Esophagus (tissue), 2 donors: ENCODE measurements around the gene GNL3. TPM values are rescaled to one million over a fixed set of nuclear protein-coding genes. Genes with fewer than 3 reads are reported as not detected.
"Not testable (repeated sequence)": the region's sequence is repeated elsewhere in the genome, so short reads cannot be mapped to it uniquely, and the experiment has no call there.

Source experiments
- H3K27ac ChIP-seq, 2 donors: one replicate each; pipeline ENCODE4 v1.5.1; 2013; ENCODE audit warnings: low read depth in 2 of 2, mild to moderate bottlenecking in 2 of 2, inconsistent platforms in 1 of 2, low read length in 1 of 2, moderate library complexity in 1 of 2
- H3K27me3 ChIP-seq, 2 donors: one replicate each; pipeline ENCODE4 v1.6.1; 2013; ENCODE audit warnings: low read length in 2 of 2, control low read depth in 1 of 2, mild to moderate bottlenecking in 1 of 2; ENCODE audit not compliant: insufficient read depth in 2 of 2, control insufficient read depth in 1 of 2
- H3K36me3 ChIP-seq, 2 donors: one replicate each; pipeline ENCODE4 v1.6.1; 2013; ENCODE audit warnings: low read length in 1 of 2; ENCODE audit not compliant: control insufficient read depth in 2 of 2, insufficient read depth in 2 of 2
- H3K4me1 ChIP-seq, 2 donors: one replicate each; pipeline ENCODE4 v1.6.1; 2013; ENCODE audit warnings: low read length in 1 of 2; ENCODE audit not compliant: control insufficient read depth in 2 of 2, insufficient read depth in 2 of 2
- H3K4me3 ChIP-seq, 2 donors: one replicate each; pipeline ENCODE4 v1.5.1; 2013; ENCODE audit warnings: low read length in 2 of 2, mild to moderate bottlenecking in 2 of 2, low read depth in 1 of 2, moderate library complexity in 1 of 2
- H3K9me3 ChIP-seq, 2 donors: one replicate each; pipeline ENCODE4 v1.6.1; 2013; ENCODE audit warnings: mild to moderate bottlenecking in 2 of 2, low read depth in 1 of 2, low read length in 1 of 2, moderate library complexity in 1 of 2; ENCODE audit not compliant: control insufficient read depth in 2 of 2, insufficient read depth in 1 of 2
- WGBS, 2 donors: extraction: QIAGEN DNeasy Blood & Tissue Kit; methylation state at CpG; one replicate each; pipeline ENCODE4 v1.1.7; 2013; 5-methylcytosine and 5-hydroxymethylcytosine counted together
- polyA plus RNA-seq, 2 donors: library from polyadenylated mRNA; stranded (reverse); fragments of 200-250 nt; gene quantifications; one replicate each; pipeline ENCODE4 v1.2.3, GENCODE V29; 2013
- donor health status: healthy with polysubstance abuse.
- donor health status: Bipolar disorder and iron deficiency.

The GNL3 gene
- polyA plus RNA-seq, 2 donors = 91.8 to 103 TPM

DNA sequence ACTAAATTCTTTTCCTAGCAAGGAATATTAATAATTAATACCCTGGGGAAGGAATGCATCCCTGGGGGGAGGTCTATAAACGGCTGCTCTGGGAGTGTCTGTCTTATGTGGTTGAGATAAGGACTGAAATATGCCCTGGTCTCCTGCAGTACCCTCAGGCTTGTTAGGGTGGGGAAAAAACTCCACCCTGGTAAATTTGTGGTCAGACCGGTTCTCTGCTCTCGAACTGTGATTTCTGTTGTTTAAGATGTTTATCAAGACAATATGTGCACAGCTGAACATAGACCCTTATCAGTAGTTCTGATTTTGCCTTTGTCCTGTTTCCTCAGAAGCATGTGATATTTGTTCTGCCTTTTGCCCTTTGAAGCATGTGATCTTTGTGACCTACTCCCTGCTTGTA, 42.9 kb downstream of the GNL3 start:
- H3K4me3 ChIP-seq, H3K4me1 ChIP-seq: not testable (repeated sequence)

DNA sequence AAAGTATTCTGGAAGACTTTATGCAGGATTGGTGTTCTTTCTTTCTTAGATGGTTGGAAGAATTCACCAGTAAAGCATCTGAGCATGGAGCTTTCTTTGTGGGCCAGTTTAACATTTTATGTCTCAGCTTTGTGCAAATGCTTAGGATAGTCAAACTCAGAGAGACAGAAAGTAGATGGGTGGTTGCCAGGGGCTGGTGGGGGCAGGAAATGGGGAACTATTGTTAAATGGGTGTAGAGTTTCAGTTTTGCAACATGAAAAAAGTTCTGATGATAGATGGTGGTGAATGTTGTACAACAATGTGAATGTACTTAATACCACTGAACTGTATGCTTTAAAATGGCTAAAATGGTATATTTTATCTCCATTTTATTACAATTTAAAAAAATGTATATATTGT, 44.8 kb downstream of the GNL3 start:
- H3K9me3 ChIP-seq = no peaks in the 10 kb centered on the region
- H3K27me3 ChIP-seq = no peaks in the 10 kb centered on the region
- peaks cover 8 to 10% of the 10 kb centered on the region in 2 donors for H3K36me3 ChIP-seq
- H3K4me1 ChIP-seq = no peaks in the 10 kb centered on the region
- H3K27ac ChIP-seq = no peak overlapping the region
- H3K4me3 ChIP-seq = no peak overlapping the region

More for the DNA sequence above, 42.9 kb downstream of the GNL3 start:
- not testable (repeated sequence) for H3K27ac ChIP-seq, H3K27me3 ChIP-seq, H3K9me3 ChIP-seq, H3K36me3 ChIP-seq
- WGBS, 2 donors = 45 to 53% methylated on average over 3 of the region's 3 CpGs

DNA sequence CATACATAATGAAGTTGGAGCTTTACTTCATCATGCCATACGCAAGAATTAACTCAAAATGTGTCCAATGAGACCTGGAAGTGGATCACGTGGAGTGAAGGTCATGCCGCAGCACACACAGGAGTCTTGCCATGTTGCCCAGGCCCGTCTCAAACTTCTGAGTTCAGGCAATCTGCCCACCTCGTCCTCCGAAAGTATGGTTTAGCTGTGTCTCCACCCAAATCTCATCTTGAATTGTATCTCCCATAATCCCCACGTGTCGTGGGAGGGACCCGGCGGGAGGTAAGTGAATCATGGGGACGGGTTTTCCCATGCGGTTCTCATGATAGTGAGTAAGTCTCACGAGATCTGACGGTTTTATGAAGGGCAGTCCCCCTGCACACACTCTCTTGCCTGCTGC, 45.8 kb downstream of the GNL3 start:
- WGBS, 2 donors = 82 to 84% methylated on average over 14 of the region's 14 CpGs
- no peaks in the 10 kb centered on the region for H3K9me3 ChIP-seq
- no peaks in the 10 kb centered on the region for H3K27me3 ChIP-seq
- no peak overlapping the region for H3K27ac ChIP-seq
- H3K36me3 ChIP-seq = peaks cover 8 to 10% of the 10 kb centered on the region in 2 donors
- H3K4me1 ChIP-seq = no peaks in the 10 kb centered on the region
- no peak overlapping the region for H3K4me3 ChIP-seq

DNA sequence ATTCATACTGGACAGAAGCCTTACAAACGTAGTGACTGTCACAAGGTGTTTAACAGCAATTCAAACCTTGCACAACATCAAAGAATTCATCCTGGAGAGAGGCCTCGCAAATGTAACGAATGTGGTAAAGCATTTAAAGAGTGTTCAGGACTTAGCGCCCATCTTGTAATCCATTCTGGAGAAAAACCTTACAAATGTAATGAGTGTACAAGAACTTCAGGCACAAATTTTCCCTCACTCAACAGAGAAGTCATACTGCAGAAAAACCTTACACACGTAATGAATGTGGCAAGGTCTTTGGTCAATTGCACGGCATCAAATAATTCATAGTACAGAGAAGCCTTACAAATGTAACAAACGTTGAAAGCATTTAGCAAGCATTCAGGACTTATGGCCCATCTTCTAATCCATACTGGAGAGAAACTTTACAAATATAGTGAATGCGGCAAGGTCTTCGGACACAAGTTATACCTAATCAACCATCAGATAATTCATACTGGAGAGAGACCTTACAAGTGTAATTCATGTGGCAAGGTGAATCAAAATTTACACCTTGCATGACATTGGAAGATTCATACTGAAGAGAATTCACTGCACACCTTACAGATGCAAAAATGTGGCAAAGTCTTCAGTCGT, 47.5 kb downstream of the GNL3 start:
- no peaks in the 10 kb centered on the region for H3K27me3 ChIP-seq
- H3K4me3 ChIP-seq = no peak overlapping the region
- peaks cover 8 to 10% of the 10 kb centered on the region in 2 donors for H3K36me3 ChIP-seq
- H3K4me1 ChIP-seq = no peaks in the 10 kb centered on the region
- 85 to 86% methylated on average over 10 of the region's 10 CpGs for WGBS, 2 donors
- H3K9me3 ChIP-seq = no peaks in the 10 kb centered on the region
- H3K27ac ChIP-seq = no peak overlapping the region

DNA sequence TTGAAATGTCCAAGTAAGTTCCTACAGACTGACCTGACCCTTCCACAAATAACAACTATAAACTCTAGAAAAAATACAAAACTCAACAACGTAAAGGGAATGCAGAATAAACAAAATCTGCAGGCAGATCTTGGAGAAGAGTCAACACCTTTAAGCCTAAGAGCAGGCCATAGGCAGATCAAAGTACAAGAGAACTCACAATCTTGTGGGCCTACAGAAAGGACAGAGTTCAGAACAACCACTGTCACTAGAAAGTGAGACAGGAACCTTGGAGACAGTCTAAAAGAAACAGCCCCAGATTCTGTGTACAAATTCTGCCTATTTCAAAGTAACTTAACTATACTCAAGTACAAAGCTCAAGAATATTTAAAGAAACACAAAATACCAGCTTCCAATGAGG, 53.9 kb downstream of the GNL3 start:
- H3K36me3 ChIP-seq = peaks cover 3 to 9% of the 10 kb centered on the region in 2 donors
- no peak overlapping the region for H3K27ac ChIP-seq
- H3K4me3 ChIP-seq = no peak overlapping the region
- H3K9me3 ChIP-seq = no peaks in the 10 kb centered on the region
- no peaks in the 10 kb centered on the region for H3K4me1 ChIP-seq
- 53 to 70% methylated on average over 1 of the region's 1 CpG for WGBS, 2 donors
- no peaks in the 10 kb centered on the region for H3K27me3 ChIP-seq

DNA sequence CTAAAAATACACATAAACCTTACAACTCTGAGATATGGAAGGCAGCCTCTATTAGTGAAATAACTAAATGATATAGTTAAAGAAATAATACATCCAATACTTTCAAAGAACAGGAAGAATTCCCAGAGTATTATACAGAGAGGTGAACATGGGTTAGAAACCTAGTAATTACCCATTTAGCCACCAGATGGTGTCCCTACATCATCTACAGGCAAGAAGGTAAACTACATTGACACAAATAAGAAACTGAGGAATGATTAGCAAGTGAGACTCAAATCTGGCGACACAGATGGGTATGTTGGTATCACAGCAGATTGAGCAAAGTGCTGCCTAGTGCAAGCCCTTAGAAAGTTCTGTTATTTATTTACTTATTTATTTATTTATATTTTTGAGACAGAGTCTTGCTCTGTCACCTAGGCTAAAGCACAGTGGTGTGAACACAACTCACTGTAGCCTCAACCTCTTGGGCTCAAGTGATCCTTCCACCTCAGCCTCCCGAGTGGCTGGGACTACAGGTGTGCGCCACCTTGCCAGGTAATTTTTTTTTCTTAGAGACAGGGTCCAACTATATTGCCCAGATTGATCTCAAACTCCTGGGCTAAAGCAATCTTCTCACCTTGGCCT, 56.7 kb downstream of the GNL3 start:
- no peaks in the 10 kb centered on the region for H3K9me3 ChIP-seq
- no peaks in the 10 kb centered on the region for H3K4me1 ChIP-seq
- WGBS, 2 donors = 87 to 89% methylated on average over 3 of the region's 3 CpGs
- H3K27ac ChIP-seq = no peak overlapping the region
- no peaks in the 10 kb centered on the region for H3K27me3 ChIP-seq
- peaks cover 8 to 12% of the 10 kb centered on the region in 2 donors for H3K36me3 ChIP-seq
- H3K4me3 ChIP-seq = no peak overlapping the region

DNA sequence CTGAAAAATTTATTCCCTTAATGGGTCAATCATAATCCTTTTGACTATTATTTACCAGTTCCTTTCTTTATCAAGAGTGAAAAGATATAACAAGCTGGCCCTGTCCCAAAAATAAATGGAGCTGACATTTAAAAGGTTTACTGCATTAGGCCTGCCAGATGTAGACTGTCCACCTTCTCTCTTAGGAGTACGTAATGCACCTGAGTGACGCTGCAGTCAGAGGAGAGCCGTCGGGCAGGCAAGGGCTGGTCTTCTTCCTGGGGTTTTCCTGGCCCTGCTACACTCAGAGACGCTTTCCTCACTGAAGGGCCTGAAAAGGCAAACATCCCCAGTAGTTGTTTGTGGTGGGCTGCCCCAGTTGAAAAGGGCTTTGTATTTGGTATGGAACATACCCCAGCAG, 57.3 kb downstream of the GNL3 start:
- WGBS, 2 donors = 83 to 90% methylated on average over 5 of the region's 5 CpGs
- Histone ChIP-seq H3K4me1 (no peaks in the 10 kb centered on the region), H3K27me3 (no peaks in the 10 kb centered on the region), H3K27ac (no peak overlapping the region), H3K4me3 (no peak overlapping the region), H3K36me3 (peaks cover 8 to 12% of the 10 kb centered on the region in 2 donors), H3K9me3 (no peaks in the 10 kb centered on the region)

DNA sequence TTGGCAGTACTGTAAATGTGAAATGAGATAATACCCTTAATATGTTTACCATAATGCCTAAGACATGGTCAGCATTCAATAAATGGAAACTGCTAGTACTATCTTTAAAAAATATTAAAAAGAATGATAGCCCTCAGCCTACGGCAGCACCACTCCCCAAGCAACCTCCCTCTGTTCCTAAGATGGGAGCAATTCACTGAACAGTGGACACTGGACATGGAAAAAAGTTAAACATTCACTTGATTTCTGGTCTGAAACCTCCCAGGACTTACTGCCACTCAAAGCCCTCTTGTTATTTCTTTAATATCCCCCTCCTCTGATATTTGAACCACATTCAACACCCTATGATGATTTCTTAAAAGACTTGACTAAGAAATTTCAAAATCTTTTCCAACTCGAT, 57.9 kb downstream of the GNL3 start:
- Histone ChIP-seq H3K27me3 (no peaks in the 10 kb centered on the region), H3K4me1 (no peaks in the 10 kb centered on the region), H3K4me3 (no peak overlapping the region), H3K9me3 (no peaks in the 10 kb centered on the region), H3K36me3 (peaks cover 8 to 13% of the 10 kb centered on the region in 2 donors), H3K27ac (no peak overlapping the region)
- 90 to 92% methylated on average over 2 of the region's 2 CpGs for WGBS, 2 donors
